Measurements from ENCODE around the gene AVPR1B.

AVPR1B gene

GRCh38 chr1:206080026-206080820, 37.0 kb downstream of the AVPR1B start:
- H3K27ac ChIP-seq, result no peak overlapping the region
- TF ChIP-seq CTCF (conservative IDR thresholded peaks at IDR 0.05), result no peak
- TF ChIP-seq ZFX (IDR thresholded peaks at IDR 0.05), result no peak

GRCh38 chr1:206079135-206079534, 38.1 kb downstream of the AVPR1B start:
- H3K27ac ChIP-seq, result no peak overlapping the region
- TF ChIP-seq ZFX (IDR thresholded peaks at IDR 0.05) (no peak), CTCF (conservative IDR thresholded peaks at IDR 0.05) (no peak)

GRCh38 chr1:206075786-206076755, 41.1 kb downstream of the AVPR1B start:
- no peak overlapping the region for H3K27ac ChIP-seq
- no peak for TF ChIP-seq ZFX (IDR thresholded peaks at IDR 0.05)
- TF ChIP-seq CTCF (conservative IDR thresholded peaks at IDR 0.05), result no peak

- TF ChIP-seq CTCF (conservative IDR thresholded peaks at IDR 0.05) (no peak), ZFX (IDR thresholded peaks at IDR 0.05) (no peak)
- H3K27ac ChIP-seq, result no peak overlapping the region
Observed at GRCh38 chr1:206074839-206075238, 42.3 kb downstream of the AVPR1B start.

- no peak overlapping the region for H3K27ac ChIP-seq
- no peak for TF ChIP-seq CTCF (conservative IDR thresholded peaks at IDR 0.05)
- no peak for TF ChIP-seq ZFX (IDR thresholded peaks at IDR 0.05)
Observed at GRCh38 chr1:206070627-206071304, 46.4 kb downstream of the AVPR1B start.

- no peak overlapping the region for H3K27ac ChIP-seq
- TF ChIP-seq ZFX (IDR thresholded peaks at IDR 0.05), result no peak
- no peak for TF ChIP-seq CTCF (conservative IDR thresholded peaks at IDR 0.05)
Observed at GRCh38 chr1:206068314-206068713, 48.9 kb downstream of the AVPR1B start.

Measured in C4-2B (cell line).